ENCODE measurements around the gene SYP. TPM values are rescaled to one million over a fixed set of nuclear protein-coding genes. Genes with fewer than 3 reads are reported as not detected.

SYP gene
- total and polyA plus RNA-seq, 9 of the 15 experiments (the other 6 are each of a cell fraction or from before 2014, with no cell fraction given): 0.48 to 5.1 (median 2.6) TPM

- no peak for TF ChIP-seq ZNF707 (CRISPR knock-in tag; conservative IDR thresholded peaks at IDR 0.05)
- TF ChIP-seq ZNF140 (CRISPR knock-in tag; IDR thresholded peaks at IDR 0.05): no peak
- TF ChIP-seq LARP7 (IDR thresholded peaks at IDR 0.05): 0 out of 2 replicates have a peak, but pooled peaks have one; percentile 12
- TF ChIP-seq SMARCB1 (IDR thresholded peaks at IDR 0.05; ENCODE audit: insufficient read length, low read depth): no peak
- TF ChIP-seq NRF1 (conservative IDR thresholded peaks at IDR 0.05 in 1 of 2, IDR thresholded peaks at IDR 0.05 in 1 of 2): peak; percentile 16 to 37; a peak in 1 of 4 replicates
- TF ChIP-seq ZNF143 (CRISPR knock-in tag; IDR thresholded peaks at IDR 0.05): no peak
- no peak for TF ChIP-seq JUNB (CRISPR knock-in tag; conservative IDR thresholded peaks at IDR 0.05)
- TF ChIP-seq, protein P1, sequence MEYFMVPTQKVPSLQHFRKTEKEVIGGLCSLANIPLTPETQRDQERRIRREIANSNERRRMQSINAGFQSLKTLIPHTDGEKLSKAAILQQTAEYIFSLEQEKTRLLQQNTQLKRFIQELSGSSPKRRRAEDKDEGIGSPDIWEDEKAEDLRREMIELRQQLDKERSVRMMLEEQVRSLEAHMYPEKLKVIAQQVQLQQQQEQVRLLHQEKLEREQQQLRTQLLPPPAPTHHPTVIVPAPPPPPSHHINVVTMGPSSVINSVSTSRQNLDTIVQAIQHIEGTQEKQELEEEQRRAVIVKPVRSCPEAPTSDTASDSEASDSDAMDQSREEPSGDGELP (CRISPR knock-in tag; IDR thresholded peaks at IDR 0.05; ENCODE audit: borderline replicate concordance): peak; percentile 73; the same call in 1 of the 2 replicates
- no peak for TF ChIP-seq MCM7 (IDR thresholded peaks at IDR 0.05)
- no peak for TF ChIP-seq ZNF197 (CRISPR knock-in tag; IDR thresholded peaks at IDR 0.05; ENCODE audit: low read depth)
- TF ChIP-seq CBX8 (IDR thresholded peaks at IDR 0.05; ENCODE audit: borderline replicate concordance, extremely low read depth, low read depth, low read length, poor library complexity, severe bottlenecking): no peak
- TF ChIP-seq KDM4B (IDR thresholded peaks at IDR 0.05; ENCODE audit: borderline replicate concordance in 2 of 2, low read depth in 1 of 2): peak in 1 of 2 experiments; percentile 84; a peak in 1 of 4 replicates
- no peak for TF ChIP-seq KDM5B (IDR thresholded peaks at IDR 0.05; ENCODE audit: insufficient replicate concordance, low read depth, low read length)
- TF ChIP-seq, protein P2, sequence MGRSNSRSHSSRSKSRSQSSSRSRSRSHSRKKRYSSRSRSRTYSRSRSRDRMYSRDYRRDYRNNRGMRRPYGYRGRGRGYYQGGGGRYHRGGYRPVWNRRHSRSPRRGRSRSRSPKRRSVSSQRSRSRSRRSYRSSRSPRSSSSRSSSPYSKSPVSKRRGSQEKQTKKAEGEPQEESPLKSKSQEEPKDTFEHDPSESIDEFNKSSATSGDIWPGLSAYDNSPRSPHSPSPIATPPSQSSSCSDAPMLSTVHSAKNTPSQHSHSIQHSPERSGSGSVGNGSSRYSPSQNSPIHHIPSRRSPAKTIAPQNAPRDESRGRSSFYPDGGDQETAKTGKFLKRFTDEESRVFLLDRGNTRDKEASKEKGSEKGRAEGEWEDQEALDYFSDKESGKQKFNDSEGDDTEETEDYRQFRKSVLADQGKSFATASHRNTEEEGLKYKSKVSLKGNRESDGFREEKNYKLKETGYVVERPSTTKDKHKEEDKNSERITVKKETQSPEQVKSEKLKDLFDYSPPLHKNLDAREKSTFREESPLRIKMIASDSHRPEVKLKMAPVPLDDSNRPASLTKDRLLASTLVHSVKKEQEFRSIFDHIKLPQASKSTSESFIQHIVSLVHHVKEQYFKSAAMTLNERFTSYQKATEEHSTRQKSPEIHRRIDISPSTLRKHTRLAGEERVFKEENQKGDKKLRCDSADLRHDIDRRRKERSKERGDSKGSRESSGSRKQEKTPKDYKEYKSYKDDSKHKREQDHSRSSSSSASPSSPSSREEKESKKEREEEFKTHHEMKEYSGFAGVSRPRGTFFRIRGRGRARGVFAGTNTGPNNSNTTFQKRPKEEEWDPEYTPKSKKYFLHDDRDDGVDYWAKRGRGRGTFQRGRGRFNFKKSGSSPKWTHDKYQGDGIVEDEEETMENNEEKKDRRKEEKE (IDR thresholded peaks at IDR 0.05; ENCODE audit: borderline replicate concordance in 1 of 2, control insufficient read depth in 1 of 2, low read depth in 2 of 2, low read length in 1 of 2): no peak
- TF ChIP-seq KLF10 (CRISPR knock-in tag; IDR thresholded peaks at IDR 0.05): no peak
- no peak for TF ChIP-seq TEAD2 (tag; IDR thresholded peaks at IDR 0.05)
- no peak for TF ChIP-seq EHMT2 (IDR thresholded peaks at IDR 0.05)
- TF ChIP-seq HNRNPUL1 (IDR thresholded peaks at IDR 0.05; ENCODE audit: low read length): no peak
- no peak for TF ChIP-seq MED1 (CRISPR knock-in tag; IDR thresholded peaks at IDR 0.05; ENCODE audit: borderline replicate concordance)
- TF ChIP-seq OTX1 (CRISPR knock-in tag; IDR thresholded peaks at IDR 0.05): peak; percentile 58; the same call in 1 of the 2 replicates
- TF ChIP-seq TBL1XR1 (IDR thresholded peaks at IDR 0.05; ENCODE audit: low read length in 2 of 2): no peak
- no peak for TF ChIP-seq SETDB1 (IDR thresholded peaks at IDR 0.05; ENCODE audit: low read length)
Measured at GRCh38 chrX:49166914-49167739, 32.9 kb downstream of the SYP start (continued).
